Esophagus muscularis mucosa (tissue), 4 donors: ENCODE data around the gene PLK3.

Experiments
- EP300 ChIP-seq: sonication (generic); formaldehyde crosslinking; IDR thresholded peaks from one replicate; pipeline ENCODE4 v1.6.1; 2017; ENCODE audit warnings: antibody characterized with exemption
- POLR2A ChIP-seq: fragments of 450-650 bp; IDR thresholded peaks from one replicate; pipeline ENCODE4 v1.6.1; 2017; ENCODE audit warnings: antibody characterized with exemption, moderate library complexity, mild to moderate bottlenecking, low read depth
- POLR2AphosphoS5 ChIP-seq, 2 donors: sonication (generic); formaldehyde crosslinking; IDR thresholded peaks; one replicate each; pipeline ENCODE4 v1.6.1; 2017; ENCODE audit warnings: antibody characterized with exemption in 2 of 2
- TF ChIP-seq, protein P1 (sequence below), 3 experiments: fragments of 200-600 bp in 2 of 3; fragments of 450-650 bp in 1 of 3; sonication (generic) in 2 of 3; IDR thresholded peaks; one replicate each; pipeline ENCODE4 v1.5.1; 2017 to 2019; ENCODE audit warnings: antibody characterized with exemption in 3 of 3, mild to moderate bottlenecking in 2 of 3, moderate library complexity in 1 of 3

DNA sequence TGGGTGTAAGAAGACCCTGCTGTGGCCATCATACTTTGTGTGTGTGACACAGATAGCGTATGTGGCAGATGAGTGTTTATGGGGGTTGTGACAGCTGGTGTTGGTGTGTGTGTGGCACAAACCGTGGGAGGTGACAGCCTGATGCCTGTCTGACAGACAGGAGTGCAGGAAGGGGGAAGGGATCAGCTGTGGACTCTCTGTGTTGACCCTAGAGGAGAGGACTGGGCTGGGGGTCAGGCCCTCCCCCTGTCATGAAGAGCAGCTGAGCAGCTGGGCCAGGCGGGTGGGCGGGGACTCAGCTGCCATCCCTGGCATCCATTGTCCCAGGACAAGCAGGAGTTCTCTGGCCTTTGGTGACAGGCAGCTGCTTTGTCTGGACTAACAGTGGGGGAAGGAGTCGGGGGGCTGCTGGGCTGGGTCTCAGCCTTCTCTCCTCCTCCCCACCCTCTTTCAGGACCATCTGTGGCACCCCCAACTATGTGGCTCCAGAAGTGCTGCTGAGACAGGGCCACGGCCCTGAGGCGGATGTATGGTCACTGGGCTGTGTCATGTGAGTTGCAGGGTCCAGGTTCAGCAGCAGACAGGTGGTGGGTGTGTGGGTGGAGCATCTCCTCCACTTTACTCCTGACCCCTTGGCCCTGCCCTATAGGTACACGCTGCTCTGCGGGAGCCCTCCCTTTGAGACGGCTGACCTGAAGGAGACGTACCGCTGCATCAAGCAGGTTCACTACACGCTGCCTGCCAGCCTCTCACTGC lies 2.3 kb downstream of the PLK3 start:
- TF ChIP-seq POLR2A (no peak), EP300 (no peak), POLR2AphosphoS5 (IDR thresholded peaks at IDR 0.05) (no peak)
- TF ChIP-seq, protein P1, sequence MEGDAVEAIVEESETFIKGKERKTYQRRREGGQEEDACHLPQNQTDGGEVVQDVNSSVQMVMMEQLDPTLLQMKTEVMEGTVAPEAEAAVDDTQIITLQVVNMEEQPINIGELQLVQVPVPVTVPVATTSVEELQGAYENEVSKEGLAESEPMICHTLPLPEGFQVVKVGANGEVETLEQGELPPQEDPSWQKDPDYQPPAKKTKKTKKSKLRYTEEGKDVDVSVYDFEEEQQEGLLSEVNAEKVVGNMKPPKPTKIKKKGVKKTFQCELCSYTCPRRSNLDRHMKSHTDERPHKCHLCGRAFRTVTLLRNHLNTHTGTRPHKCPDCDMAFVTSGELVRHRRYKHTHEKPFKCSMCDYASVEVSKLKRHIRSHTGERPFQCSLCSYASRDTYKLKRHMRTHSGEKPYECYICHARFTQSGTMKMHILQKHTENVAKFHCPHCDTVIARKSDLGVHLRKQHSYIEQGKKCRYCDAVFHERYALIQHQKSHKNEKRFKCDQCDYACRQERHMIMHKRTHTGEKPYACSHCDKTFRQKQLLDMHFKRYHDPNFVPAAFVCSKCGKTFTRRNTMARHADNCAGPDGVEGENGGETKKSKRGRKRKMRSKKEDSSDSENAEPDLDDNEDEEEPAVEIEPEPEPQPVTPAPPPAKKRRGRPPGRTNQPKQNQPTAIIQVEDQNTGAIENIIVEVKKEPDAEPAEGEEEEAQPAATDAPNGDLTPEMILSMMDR (IDR thresholded peaks at IDR 0.05): no peak
